Left ventricle myocardium superior (tissue), 1 donor: ENCODE measurements around the gene CEP350. TPM values are rescaled to one million over a fixed set of nuclear protein-coding genes. Genes with fewer than 3 reads are reported as not detected.
"Not testable (repeated sequence)": the region's sequence is repeated elsewhere in the genome, so short reads cannot be mapped to it uniquely, and the experiment has no call there.

ENCODE experiments used
- ATAC-seq: fragments of 200-7000 bp; cut with Tn5 transposase; one replicate; pipeline ENCODE4 v1.9.1; 2020; ENCODE audit warnings: mild to moderate bottlenecking, moderate library complexity
- DNase-seq: peaks from one replicate; pipeline ENCODE4 v3.0.0-alpha.2; 2020
- intact Hi-C: fragments of 100-400 bp; cut with micrococcal nuclease; formaldehyde crosslinking; loops from one replicate; pipeline ENCODE4 v1.11.0; 2022
- total RNA-seq: library from RNA; stranded (reverse); fragmentation: NEBNext Ultra II Directional; extraction: Animal tissue kit (Norgen Biotek cat#: 25700); gene quantifications from one replicate; pipeline ENCODE4 v1.2.1, GENCODE V29; 2021
- donor health status: DM: no; HTN: yes; CAD: no; lungs with severe emphysema.

The CEP350 gene
- total RNA-seq, 1 donor from 2014 or later = 31.7 TPM

DNA sequence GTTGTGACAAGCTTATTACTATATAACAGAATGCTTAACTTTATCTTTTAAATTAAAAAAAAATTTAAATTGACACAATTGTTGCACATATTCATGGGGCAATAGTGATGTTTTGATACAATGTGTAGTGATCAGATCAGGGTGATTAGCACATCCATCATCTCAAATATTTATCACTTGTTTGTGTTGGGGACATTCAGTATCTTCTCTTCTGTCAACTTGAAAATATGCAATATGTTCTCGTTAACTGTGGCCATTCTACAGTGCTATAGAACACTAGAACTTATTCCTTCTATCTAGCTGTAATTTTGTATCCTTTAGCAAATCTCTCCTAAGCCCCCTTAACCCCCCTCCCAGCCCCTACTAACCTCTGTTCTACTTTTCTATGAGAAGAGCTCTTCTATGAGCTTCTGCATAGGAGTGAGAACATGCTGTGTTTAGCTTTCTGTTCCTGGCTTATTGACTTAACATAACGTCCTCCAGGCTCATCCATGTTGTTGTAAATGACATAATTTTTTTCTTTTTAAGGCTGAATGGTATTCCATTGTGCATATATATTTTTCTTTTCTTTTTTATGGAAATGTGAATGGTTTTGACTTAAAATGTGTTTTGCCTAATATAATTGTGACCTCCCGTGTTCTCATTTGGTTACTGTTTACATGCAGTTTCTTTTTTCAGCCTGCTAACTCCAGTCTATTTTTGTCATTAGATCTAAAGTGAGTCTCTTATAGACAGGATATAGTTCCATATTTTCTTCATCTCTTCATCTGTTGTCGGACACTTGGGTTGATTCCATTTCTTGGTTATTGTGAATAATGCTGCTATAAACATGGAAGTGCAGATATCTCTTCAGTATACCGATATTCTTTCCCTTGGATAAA lies 23.8 kb downstream of the CEP350 start:
- ATAC-seq (peak; percentile 53), DNase-seq (no peak)
- intact Hi-C loops = no loop called here

DNA sequence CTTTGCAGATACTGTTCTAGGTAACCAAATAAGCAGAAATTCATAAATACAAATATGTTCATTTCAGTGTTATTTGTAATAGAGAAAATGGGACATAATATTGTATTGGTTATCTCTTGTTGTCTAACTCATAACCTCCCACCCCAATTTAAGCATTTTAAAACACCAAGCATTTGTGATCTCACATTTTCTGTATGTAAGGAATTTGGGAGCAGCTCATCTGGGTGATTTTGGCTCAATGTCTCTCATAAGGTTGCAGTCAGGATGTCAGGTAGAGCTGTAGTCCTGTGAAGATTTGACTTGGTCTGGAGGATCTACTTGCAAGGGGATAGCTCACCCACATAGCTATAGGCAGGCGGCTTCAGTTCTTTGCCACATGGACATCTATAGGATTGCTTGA lies 29.5 kb downstream of the CEP350 start:
- ATAC-seq (no peak), DNase-seq (no peak)
- intact Hi-C loops = no loop called here

DNA sequence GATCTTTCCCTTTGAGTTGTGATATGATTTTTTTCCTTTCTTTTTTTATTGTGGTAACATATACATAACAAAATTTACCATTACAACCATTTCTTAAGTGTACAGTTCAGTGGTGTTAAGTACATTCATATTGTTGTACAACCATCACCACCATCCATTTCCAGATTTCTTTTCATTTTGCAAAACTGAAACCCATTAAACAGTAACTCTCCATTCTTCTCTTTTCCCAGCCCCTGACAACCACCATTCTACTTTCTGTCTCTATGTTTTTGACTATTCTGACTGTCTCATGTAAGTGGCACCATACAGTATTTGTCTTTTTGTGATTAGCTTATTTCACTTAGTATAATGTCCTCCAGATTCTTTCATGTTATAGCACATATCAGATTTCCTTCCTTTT lies 30.3 kb downstream of the CEP350 start:
- intact Hi-C loops = no loop called here
- ATAC-seq (no peak), DNase-seq (no peak)

DNA sequence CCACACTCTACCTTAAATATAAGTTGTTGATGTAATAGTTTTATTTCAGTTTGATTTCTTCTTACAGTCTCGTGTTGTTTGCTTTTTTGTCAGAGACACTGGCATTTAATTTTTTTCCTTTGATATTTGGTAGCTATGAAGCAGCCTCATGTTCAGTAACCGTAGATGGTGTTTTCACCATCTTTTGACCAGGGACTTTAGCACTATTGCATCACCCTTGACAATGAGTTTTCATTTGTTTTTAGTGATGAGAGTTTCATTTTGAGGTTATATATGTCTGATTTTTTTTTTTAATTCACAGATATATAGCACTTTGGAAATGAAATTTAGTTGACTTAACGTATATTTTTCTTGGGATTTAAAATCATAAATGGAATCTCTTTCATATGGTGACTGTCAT lies 36.2 kb downstream of the CEP350 start:
- ATAC-seq (no peak), DNase-seq (no peak)
- intact Hi-C loops = no loop called here

DNA sequence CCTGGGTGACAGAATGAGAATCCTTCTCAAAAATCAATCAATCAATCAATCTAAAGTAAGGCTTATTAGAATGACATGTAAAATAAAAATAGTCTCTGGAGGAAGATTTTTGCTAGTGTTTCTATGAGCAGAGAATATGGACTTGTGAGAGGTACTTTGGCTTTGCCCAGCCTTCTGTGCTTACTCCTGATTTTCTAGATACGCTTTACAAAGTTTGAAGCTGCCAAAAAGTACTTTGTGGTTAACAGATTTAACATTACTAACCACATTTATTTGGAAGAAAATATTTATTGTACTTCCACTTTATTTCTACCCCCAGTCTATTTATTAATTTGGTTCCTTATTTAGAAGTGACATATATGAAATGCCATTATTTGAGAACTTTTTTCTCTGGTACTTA lies 41.0 kb downstream of the CEP350 start:
- intact Hi-C loops = no loop called here
- no peak for ATAC-seq

DNA sequence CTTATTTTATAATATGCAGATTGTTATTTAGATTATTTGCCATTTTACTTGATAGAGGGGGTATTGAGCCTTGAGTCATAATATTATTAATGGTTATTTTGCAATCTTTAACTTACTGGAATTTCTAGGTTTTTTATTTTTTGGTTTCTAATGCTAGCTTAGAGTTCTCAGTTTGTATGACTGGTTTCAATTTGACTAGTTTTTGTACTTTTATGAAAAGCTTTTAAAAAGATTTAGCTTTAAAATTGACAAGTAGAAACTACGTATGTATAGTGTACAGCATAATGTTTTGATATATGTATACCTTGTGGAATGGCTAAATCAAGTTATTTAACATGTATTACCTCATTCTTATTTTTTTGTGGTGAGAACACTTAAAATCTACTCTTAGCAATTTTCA lies 41.5 kb downstream of the CEP350 start:
- no peak for ATAC-seq
- DNase-seq = no peak
- intact Hi-C loops = no loop called here

More for the DNA sequence above, 41.0 kb downstream of the CEP350 start:
- DNase-seq = no peak

DNA sequence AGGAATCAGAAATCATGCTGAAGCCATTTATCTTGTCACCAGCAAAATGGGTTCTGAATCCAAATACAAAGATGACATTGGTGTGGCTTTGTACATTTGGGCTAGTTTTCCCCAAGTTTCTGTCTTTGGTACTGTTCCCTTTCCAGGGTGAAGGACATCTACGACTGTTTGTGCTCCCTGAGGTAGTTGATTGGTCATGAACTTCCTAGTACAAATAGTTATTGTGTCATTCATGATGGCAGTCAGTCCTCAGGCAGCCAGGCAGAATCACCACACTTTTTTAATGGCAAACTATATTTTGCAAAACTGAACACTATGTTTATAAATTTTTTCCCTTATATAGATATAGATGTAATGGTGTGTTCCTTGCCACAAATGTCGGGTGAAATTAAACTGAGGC lies 46.0 kb downstream of the CEP350 start:
- no peak for DNase-seq
- intact Hi-C loops = no loop called here
- ATAC-seq = no peak

DNA sequence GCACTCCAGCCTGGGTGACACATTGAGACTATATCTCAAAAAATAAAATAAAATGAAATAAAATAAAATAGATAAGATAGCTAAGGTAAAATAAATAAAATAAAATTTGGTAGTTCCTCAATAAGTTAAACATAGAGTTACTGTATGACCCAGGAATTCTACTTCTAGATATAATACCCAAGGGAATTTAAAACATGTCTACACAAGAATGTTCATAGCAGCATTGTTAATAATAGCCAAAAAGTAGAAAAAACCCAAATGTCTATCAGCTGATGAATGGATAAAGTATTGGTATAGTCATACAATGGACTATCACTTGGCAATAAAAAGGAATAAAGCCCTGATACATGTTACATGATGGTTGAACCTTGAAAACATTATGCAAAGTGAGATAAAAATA lies 47.8 kb downstream of the CEP350 start:
- intact Hi-C loops = no loop called here
- DNase-seq (no peak), ATAC-seq (no peak)

DNA sequence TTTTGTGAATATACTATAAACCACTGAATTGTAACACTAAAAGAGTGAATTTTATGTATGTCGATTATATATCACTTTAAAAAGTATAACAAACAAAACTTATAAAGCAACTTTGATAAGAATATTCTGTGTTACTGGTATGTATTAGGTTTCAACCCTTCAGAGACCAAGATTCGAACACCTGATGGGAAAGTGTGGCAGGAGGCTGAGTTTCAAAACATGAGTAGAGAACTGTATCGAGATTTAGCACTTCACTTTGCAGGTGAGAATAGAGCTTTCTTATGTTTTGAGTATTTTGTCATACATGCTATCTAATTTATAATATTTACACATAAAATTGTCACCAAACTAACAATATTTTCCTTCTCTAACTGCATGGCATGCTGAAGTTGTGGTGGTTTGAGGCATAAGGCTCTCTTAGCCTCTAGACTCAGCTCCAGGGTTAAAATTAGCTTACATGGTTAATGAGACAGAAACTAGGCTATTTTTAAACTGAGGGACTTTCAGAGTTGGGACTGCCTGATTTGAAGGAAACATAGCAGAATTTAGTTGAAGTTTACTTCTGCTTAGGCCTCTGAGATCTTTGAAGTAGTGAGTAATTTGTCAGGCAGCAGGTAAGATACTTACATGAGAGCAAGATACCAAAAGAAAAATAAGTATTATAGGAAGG lies 48.6 kb downstream of the CEP350 start:
- intact Hi-C loops = no loop called here
- DNase-seq = no peak
- ATAC-seq = peak; percentile 64

DNA sequence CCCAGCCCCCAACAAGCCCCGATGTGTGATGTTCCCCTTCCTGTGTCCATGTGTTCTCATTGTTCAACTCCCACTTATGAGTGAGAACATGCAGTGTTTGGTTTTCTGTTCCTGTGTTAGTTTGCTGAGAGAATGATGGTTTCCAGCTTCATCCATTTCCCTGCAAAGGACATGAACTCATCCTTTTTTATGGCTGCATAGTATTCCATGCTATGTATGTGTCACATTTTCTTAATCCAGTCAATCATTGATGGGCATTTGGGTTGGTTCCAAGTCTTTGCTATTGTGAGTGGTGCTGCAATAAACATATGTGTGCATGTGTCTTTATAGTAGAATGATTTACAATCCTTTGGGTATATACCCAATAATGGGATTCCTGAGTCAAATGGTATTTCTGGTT lies 52.2 kb downstream of the CEP350 start:
- DNase-seq, intact Hi-C loops, ATAC-seq: not testable (repeated sequence)

DNA sequence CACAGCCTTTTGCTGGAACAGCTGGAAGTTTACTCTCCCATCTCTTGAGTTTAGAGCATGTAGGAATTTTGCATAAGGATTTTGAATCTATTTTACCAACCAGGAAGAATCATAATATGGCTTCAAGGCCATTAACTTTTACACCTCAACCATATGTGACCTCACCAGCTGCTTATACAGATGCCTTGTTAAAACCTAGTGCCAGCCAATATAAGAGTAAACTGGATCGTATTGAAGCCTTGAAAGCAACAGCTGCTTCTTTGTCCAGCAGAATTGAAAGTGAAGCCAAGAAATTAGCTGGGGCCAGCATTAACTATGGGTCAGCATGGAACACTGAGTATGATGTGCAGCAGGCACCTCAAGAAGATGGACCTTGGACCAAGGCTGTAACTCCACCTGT lies 65.4 kb downstream of the CEP350 start:
- no peak for ATAC-seq
- DNase-seq = no peak
- intact Hi-C loops = no loop called here

DNA sequence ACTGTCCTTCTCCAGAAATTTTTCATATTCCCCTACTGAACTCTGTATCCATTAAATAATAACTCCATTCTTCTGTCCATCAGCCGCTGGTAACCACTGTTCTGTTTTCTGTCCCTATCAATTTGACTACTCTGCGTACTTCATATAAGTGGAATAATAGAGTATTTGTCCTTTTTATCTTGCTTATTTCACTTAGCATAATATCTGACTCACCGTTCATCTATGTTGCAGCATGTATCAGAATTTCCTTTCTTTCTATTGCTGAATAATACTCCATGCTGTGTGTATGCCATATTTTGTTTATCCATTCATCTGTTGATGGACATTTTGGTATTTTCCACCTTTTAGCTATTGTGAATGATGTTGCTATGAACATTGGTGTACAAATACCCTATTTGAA lies 71.9 kb downstream of the CEP350 start:
- ATAC-seq = no peak
- intact Hi-C loops = no loop called here
- no peak for DNase-seq

DNA sequence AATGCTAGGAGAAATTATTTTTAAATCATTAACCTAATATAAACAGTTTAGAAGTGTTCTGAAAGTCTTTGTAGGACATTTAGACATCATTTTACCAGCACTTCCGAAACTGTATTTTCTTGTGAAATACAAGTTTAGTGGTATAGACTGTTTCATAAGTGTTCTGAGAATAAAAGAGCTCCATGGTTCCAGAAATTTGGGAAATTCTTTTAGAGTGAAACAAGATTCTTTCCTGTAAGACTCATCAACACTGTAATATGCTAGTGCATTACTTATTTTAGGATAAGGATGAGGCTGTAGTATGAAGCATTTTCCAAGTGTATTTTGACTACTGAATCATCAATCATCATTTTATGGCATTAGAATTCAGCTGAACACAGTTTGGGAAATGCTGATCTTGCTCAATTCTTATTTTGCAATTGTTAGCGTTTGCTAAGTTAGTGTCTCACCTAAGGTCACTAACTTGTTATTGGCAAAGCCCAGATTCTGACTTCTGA lies 73.4 kb downstream of the CEP350 start:
- ATAC-seq (no peak), DNase-seq (no peak)
- intact Hi-C loops = no loop called here

DNA sequence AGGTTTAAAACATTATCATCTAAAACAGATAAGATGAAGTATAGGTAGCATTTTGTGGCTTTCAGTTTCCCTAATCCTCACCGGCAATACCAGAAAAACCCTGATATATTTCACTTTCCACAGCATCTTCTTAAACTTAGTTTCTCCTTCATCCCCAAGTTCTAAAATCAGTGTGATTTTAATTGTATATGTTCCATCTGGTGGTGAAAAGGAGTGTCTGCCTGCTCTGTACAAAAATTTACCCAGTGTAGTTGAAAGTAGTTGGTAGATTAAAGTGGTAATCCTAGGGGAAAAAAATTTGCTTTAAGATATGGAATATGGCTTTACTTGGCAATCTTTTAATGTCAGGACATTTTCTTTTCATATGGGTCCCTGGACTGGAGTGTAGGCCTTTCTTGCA lies 74.3 kb downstream of the CEP350 start:
- intact Hi-C loops = no loop called here
- no peak for ATAC-seq
- no peak for DNase-seq

DNA sequence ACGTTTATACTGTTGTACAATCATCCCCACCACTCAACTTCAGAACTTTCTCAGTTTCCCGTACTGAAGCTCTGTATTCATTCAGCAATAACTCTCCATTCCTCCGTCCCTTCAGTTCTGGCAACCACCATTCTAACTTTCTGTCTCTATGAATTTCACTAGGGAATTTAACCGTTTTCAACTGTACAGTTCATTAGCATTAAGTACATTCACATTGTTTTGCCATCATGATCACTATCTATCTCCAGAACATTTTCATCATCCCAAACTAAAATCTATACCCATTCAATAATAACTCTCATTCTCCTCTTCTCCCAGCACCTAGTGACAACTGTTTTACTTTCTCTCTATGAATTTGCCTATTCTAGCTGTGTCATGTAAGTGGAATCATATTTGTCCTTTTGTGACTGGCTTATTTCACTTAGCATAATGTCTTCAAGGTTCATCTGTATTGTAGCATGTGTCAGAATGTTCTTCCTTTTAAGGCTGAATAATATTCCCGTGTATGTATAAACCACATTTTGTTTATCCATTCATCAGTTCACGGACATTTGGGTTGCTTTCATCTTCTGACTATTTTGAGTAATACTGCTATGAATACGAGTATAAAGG lies 75.0 kb downstream of the CEP350 start:
- ATAC-seq = no peak
- intact Hi-C loops = no loop called here
- DNase-seq = no peak

DNA sequence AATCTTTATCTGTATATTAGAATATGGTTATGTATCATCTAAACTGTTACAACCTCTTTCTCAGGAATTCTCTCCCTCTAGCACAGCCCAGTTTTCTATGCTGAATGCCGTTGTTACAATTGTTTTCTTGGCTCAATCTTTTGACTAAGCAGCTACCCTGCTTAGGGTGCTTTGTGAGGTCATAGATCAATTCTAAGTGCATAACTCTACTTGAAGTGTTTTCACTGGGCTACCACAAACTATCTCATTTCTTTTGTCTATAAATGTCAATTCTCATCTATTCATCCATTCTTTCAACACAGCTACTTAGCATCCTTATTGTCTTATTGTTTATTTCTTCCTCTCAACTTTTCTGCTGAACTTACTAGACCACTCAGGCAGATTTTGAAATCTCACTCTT lies 77.1 kb downstream of the CEP350 start:
- no peak for ATAC-seq
- intact Hi-C loops = no loop called here

DNA sequence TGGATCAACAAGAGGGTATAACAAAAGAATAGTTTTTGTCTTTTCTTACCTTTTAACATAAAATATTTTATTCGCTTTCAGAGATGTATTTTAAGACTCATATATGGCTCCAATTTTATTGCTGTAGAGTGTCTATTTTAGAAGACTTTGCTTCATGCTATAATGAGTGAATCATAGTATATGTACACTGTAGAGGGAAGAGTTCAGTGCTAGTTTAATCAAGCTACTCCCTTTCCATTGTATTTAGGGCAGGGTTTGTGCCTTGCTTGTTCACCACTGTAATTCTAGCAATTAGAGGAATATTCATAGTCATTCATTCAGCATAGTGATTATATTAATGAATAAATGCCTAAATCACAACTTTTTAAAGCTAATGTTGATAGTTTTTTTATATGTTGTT lies 78.8 kb downstream of the CEP350 start:
- ATAC-seq = no peak
- no peak for DNase-seq
- intact Hi-C loops = no loop called here

More for the DNA sequence above, 77.1 kb downstream of the CEP350 start:
- DNase-seq = no peak

DNA sequence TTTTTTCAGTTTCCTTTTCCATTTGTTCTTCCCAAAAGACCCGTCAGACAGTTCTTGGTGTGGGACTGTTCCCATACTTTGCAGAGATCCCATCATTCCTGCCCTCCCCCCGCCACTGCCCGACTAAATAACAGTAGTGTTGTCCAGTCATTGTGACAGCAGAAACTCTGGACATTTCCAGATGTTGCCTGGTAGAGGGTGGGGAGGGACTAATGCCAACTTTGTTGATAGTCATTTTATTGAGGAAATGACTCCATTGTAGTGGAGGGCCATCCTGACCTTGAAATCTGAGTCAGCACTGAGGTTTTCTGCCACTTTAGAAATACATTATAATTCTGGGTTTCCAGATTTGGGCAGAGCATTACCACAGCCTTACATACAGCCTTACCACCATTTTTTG lies 85.4 kb downstream of the CEP350 start:
- ATAC-seq = no peak
- no peak for DNase-seq
- intact Hi-C loops = no loop called here

DNA sequence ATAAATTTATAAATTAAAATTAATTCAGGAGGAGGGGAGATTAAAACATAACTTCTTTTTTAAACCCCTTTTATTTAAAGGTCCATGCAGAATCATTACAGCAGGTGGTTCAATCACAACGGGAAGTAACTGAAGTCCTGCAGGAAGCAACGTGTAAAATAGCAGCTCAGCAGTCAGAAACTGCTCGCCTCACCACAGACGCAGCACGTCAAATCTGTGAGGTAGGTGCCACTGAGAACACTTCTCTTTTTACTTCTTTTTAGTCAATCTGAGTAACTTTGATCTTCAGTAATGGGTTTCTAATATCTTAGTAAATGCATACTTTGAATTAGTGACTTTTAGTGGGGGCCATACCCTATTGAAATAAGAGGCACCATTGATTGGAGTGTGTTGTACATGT lies 87.0 kb downstream of the CEP350 start:
- intact Hi-C loops = no loop called here
- DNase-seq = no peak
- no peak for ATAC-seq

DNA sequence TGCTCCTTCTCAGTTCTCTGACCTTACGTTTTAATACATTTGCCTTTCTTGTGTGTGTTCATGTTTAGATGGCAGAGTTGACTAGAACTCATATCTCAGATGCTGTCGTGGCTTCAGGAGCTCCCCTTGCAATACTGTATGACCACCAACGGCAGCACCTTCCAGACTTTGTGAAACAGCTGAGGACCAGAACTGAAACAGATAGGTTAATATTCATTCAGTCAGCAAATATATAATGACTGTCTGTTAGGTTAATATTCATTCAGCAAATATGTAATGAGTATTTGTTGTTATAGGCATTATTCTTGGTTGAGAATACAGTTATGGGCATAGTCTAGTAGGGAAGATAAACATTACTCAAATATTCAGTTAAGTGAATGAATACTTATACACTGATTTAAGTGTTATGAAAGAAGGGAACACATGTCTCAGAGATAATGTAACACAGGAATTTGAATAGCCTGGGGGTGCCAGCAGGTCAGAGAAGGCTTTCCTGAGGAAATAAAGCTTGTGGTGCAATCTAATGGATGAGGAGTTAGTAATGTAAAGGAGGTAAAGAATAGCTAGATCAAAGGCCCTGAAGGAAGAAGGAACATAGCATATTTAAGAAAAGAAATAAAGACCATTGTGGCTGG lies 88.5 kb downstream of the CEP350 start:
- intact Hi-C loops = no loop called here
- no peak for DNase-seq
- ATAC-seq = no peak
